Amygdala (tissue), 56 donors: ENCODE results near the gene SDF2.
A peak's percentile ranks its signal among the peaks of the same experiment; 100 is the strongest.
"Not testable (repeated sequence)": the region's sequence is repeated elsewhere in the genome, so short reads cannot be mapped to it uniquely, and the experiment has no call there.

Source experiments
- DNase-seq, 56 donors: peaks; one replicate each; lab custom pipeline; 2025; lab: John Stamatoyannopoulos, UW

The SDF2 gene

DNA sequence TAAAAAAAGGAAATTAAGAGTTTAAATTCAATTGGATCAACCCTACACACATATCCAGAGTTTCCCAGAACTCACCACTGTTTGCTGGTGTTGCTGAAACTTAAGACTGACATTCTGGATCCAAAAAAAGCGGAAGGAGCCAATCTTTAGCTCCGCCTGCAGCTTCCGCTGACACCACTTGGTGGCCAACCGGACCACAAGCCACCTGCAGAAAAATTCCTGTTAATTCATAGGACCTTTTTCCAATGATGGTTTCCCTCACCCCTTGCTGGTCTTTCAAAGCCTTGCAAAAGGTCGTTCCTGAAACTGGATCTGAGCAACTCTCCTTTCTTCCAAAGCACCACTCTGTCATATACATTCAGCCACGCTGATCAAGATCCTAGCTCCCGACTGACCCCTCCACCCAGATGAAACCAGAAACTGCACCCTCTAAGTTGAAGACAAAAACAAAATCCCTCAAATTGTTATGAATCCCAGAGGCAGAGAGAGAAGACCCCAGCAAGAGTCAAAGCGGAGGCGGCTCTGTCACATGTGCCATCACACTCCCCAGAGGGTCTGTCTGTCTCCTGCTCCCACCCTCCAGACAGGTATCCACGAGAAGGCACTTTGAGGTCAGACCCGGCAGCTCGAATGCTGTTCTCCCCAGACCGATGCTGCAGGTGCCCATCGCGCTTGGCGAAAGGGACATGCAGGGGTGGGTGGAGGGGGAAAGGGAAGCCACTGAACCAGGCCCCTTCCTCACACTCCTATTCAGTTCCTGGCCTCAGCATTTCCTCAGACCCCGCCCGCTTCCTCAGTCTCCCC, 17.5 kb downstream of the SDF2 start:
- peak in 23 of 56 donors; percentile 4 to 58 (median 21) for DNase-seq

DNA sequence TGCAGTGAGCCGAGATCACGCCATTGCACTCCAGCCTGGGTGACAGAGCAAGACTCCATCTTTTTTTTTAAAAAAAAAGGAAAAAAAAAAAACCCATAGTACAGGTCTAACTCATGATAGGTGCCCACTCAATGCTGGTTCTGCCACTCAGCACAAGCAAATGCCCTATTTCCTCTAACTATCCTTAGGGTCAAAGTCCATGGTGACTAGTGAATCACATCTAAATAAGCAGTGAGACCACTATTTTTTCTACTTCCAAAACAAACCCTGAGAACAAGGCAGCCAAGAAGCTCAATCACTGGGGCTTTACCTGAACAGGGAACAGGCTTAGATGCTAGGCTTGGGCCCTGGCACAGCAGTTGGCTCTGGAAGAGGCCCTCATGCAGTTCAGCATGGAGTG, 20.1 kb downstream of the SDF2 start:
- DNase-seq: no peak

DNA sequence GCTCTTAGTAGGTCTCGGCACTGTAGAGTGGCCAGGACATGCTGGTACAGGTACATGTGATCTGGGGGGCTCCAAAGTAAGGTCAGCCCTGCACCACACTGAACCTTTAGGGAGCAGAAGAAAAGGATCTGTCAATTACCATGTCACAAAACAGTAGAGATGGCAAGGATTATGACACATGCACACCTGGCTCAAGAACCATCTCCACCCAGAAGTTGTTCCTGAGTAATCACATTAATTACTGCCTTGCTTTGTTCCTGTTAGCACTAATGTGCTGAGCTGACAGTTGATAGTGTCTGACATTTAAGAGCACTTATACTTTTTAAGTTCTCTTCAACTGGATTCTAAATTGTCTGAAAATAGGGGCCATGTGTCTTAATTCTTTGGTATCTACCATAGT, 26.2 kb downstream of the SDF2 start:
- no peak for DNase-seq

DNA sequence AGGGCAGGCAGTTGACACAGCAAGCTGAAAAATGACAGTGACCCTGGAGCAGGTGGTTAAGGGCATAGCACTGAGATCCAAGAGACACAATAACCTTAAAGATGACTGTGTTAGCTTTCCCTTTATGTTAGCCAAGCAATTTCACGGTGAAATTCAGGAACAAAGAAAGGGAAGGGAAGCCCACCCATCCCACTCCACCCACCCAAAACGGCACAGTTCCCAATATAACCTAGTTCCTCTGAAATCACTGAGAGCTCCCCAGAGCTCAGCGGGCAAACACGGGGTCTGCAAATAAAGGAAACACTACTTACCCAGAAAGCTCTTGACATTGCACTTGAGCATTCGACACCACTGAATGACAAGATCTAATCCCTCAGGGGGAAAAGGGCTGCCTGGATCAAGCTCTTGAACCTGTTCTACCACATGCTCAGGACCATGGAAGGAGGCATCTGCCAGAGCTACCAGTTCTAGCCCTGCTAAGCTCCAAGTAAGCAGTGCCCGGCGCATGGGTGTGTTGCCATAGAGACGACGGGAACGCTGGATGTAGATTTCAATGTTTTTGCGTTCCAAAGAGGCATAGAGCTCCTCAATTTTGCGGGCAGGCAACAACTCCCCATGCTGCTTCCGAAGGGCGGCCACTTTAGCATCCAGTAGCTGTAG, 27.4 kb downstream of the SDF2 start:
- DNase-seq: peak in 1 of 56 donors; percentile 8

DNA sequence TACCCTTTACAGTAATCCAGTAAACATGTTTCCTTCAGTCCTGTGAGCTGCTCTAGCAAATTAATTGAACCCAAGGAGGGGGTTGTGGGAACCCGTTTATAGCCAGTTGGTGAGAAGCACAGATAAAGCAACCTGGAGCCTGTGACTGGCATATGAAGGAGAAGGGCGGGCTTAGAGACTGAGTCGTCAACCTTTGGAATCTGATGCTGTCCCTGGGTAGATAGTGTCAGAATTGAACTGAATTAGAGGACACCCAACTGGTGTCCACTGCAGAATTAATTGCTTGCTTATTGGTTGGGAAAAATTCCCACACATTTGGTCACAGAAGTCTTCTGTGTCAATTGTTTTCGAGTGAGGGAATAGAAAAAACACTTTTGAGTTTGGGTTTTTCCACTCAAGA, 34.9 kb downstream of the SDF2 start:
- DNase-seq: no peak

DNA sequence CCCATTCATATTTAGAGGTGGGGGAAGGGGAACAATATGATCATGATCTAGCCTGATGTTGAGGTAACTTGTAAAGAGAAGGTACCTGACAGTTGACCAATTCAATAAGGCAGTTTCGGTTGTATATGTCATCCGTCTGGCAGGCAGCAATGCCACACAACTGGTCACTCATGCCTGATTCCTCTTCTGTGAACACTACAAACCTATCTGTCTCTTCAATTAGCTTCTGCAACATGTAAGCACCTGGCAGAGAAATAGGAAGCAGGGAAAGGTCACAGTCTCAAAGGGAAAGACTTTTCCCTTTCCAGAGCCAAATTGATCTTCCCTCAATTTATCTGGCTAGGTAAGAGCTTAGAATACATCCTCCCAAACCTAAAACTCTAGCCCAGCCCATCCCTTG, 37.6 kb downstream of the SDF2 start:
- no peak for DNase-seq

DNA sequence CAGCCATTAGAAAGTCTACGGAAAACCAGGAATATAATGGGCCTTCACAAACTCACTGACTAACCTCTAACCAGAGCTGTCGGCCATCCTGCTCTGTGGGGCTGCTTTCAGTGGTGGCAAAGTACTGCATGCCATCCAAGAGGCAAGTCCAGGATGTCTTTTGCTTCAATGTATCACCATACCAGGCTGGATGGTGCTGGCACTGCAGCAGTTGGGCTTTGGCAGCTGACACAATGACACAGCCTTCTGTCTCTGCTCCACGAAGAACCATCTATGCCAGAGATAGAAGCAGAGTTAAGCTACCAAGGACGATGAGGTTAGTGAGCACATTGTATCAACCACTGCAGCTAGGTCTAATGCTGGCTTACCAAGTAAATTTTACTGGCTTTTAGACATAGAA, 38.0 kb downstream of the SDF2 start:
- no peak for DNase-seq

DNA sequence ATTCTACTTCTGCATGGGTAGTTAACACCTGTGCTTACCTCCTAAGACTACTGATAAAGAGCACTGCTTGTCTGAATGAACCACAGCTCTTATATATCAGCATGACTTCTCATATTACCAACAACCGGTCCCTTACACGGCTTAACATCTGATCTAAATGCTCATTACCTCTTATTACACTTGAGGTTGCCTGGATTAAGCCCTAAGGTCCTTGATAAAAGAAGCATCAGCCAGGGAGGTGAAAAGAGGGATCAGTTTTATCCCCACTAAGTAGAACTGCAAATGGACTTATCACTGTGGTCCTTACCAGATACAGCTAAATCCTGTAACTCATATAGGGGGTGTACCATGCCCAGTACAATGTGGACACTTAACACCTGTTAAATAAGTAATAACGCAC, 39.5 kb downstream of the SDF2 start:
- no peak for DNase-seq

DNA sequence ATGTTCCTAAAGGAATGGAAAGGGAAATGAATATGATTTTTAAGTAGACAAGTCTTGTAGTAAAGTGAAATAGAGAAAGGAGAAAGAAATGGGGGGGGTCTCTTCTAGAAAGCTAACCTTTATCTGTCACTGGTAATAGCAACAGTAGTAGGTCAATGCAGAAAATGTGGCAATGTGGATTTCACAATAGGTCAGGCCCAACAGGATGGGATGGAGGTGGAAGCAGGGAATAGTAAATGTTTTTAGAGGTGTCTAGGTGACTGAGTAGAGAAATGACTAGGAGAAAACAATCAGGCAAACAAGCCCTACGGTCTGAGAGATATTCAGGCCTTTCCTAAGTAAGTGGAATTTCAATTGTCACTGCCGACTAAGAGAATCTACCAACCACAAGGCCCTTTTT, 41.7 kb downstream of the SDF2 start:
- no peak for DNase-seq

DNA sequence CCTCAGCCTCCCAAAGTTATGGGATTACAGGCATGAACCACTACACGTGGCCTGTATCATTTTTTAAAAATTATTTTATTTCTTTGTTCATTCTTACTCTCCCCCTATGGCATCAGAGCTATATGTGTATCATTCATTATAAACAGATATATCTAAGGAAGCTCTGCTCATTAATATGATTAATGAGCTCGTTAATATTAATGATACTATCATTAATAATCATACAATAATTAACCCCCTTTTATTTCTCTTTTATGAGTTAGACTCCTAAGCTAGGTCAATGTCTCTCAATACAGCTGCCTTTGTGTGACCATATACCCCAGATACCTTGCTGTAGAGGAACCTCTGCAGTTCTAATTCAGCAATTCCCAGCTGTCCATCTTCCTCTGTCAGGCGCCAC, 43.2 kb downstream of the SDF2 start:
- no peak for DNase-seq

DNA sequence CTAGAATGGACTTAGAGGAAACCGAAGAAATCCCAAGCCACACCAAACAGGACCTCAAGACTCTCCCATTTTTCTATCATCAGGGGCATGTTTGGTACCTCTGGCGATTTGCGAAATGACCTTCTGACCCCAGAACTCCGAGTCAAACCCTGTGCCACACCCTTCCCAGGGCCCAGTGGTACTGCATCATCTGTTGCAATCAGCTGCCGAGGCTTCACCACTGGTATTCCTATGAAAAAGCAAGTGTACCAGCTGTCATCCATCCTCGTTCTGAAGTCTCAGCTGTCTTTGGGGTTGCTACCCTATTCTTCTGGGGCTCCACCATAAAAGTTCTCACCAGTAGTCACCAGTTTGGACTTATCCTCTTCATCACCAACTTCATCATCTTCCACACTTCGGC, 45.4 kb downstream of the SDF2 start:
- no peak for DNase-seq

DNA sequence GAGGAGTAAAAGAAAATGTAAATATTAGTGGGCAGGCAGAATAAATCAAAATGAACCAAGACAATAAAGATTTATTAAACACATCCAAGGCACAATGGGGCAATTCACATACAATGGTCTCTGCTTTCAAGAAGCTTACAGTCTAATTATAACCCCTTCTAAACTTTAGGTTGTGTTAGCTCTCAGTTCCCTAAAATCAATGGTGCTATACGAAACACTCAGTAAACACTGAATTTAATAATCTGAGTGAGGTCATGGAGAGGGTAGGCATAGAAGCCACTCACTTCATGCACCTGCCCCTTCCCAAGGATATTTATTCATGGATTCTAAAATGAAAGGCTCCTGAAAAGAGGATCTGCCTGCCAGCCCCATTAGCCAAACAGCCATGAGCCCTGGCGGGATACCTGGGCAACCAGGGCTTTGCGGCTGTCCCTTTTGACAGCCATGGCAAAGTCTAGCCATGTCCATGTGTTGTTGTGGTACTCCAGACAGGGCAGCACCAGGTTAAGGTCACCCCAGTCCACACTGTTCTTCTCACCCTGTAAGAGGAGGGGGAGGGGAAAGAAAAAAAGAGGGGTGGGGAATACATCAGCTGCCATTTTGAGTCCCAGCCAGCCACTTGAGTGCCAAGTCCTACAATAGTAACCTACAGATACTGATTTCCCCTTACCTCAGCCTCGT, 46.3 kb downstream of the SDF2 start:
- no peak for DNase-seq

DNA sequence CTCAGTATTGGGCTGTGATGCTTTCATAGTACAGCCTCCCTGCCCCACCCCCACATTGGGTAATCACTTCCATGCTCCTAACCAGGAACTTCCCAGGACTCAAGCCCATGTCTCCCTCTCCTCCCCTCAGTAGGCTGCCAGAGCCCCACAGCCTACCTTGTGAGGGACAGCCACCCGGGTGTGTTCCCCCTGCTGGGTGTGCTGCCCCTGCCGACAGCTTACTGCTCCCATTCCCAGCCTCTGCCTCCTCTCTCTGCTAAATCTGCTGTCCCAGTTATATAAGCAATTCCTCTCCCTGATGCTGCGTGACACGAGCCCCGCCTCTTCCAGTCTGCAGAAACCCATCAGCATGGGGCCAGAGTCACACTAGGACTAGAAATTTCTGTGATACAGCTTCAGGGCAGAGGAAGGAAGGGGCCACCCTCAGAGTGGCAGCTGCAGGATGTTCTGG, 47.8 kb downstream of the SDF2 start, which contains the start of gene RSKR:
Gene RSKR, minus strand, starts transcription at position 255 of the 451 bp plus-strand sequence. Its CDS starts 24 bp downstream, at position 231.
- peak in 34 of 56 donors; percentile 4 to 76 (median 26) for DNase-seq

DNA sequence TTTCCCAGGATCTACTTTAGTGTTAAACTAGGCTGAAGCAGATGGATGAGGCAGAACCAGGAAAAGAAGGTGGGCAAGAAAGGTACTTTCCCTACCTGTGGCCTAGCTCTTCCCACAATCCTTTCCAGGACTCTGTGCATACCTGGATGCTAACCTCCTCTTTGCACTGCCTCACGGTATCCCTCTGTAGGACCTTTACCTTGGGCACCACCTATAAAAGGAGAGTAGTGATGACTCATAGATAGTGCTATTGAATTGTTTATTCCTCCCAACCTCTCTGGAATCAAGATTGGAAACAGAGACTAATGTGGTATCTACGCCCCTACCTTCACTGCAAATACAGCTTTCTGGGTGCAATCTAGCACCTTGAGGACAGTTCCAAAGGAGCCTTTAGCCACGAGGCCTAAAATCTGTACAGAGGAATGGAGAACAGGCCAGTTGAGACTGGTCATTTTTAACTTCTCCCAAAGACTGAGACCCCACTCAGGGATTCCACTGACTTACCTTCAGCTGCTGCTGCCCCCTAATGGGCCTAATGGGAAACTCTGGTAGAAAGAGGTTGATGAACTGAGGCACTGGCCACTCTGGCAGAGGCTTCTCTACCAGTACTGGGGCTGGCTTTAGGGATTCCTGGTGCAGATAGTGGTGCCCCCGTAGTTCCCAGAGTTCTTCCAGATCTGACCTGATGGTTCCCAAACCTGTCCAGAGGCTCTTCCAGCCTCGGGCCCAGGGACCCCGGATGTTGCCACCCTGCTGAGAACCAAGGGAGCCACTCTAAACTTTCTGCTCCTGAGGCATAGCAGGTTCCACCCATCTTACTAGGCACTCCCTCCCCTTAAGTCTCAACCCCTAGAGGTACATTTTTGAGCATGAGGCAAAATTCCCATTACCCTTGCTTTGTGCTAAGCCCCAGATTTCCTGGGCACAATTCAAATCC, 48.5 kb downstream of the SDF2 start:
- DNase-seq: peak in 19 of 56 donors; percentile 1 to 52 (median 9)

DNA sequence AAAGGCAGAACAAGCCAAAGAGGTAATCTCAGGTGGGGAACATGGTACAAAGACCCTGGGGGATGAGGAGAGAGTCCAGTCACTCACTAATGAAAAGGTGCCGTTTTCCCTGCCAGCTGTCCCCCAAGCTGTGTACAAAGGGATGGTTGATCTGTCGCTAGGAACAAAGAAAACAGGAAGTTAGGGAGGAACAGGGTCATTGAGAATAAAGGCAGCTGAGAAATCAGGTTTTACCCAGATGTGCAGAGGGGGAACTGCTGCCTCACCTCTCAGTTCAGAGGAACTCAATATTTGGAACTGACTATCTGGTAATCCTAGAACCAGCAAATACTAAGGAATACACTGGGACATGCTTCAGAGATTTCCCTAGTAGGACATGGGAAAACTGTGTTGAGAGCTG, 49.2 kb downstream of the SDF2 start:
- no peak for DNase-seq

DNA sequence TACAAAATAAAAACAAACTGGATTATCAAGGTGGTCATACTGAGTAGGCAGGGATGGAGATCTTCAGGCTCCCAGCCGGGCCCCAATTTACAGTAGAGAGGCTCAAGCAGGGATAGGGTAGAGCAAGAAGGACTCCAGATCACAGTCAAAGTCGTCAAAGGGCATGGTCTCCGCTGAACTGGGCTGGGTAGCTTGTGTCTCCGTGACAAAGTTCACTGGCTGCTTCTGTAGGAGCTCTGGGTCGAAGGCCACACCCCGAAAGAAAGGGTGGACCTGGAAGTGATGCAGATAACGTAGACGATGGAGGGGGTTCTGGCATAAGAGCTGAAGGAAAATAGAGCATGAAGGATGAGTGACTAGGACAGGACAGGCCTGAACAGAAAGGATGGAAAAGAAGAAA, 51.3 kb downstream of the SDF2 start:
- DNase-seq: no peak

DNA sequence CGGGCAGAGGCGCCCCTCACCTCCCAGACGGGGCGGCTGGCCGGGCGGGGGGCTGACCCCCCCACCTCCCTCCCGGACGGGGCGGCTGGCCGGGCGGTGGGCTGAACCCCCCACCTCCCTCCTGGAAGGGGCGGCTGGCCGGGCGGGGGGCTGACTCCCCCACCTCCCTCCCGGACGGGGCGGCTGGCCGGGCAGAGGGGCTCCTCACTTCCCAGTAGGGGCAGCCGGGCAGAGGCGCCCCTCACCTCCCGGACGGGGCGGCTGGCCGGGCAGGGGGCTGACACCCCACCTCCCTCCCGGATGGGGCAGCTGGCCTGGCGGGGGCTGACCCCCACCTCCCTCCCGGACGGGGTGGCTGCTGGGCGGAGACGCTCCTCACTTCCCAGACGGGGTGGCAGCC, 57.7 kb downstream of the SDF2 start:
- not testable (repeated sequence) for DNase-seq

DNA sequence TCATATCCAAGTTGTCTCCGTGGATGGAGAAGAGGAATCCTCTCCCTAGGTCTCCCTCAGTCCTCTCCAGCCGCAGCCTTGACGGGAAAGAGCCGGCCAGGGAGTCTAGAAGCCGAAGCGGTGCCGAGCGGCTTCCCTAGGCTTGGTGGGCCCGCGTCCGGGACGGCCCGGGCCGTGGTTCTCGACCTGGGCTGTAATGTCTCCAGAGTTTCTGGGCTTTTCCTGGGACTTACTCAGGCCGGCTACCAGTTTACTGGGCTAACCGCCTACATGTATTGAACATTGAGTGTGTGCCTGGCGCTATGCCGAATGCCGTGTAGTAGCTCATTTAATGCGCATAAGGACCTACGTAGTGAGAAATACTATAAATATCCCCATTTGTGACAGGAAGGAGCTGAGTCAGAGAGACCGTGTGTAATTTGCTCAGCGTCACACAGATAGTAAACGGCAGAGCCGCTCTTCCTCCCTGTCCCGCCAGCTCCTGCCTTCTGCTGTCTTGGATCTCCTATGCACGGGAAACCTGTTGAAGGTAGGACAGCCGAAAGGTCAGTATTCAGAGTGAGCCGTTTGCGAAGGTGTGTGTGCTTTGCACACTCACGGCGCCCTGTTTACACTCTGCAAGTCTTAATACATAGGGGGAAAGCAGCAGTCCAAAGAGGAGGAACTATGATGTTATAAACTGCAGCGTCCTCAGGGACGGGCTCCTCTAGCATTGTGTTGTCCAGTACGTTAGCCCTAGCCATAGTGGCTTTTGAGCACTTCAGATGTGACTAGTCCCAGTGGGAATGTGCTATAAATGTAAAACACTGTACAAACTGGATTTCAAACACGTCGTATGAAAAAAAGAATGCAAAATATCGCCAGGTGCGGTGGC, 62.2 kb downstream of the SDF2 start:
- peak in 35 of 56 donors; percentile 11 to 78 (median 39) for DNase-seq

DNA sequence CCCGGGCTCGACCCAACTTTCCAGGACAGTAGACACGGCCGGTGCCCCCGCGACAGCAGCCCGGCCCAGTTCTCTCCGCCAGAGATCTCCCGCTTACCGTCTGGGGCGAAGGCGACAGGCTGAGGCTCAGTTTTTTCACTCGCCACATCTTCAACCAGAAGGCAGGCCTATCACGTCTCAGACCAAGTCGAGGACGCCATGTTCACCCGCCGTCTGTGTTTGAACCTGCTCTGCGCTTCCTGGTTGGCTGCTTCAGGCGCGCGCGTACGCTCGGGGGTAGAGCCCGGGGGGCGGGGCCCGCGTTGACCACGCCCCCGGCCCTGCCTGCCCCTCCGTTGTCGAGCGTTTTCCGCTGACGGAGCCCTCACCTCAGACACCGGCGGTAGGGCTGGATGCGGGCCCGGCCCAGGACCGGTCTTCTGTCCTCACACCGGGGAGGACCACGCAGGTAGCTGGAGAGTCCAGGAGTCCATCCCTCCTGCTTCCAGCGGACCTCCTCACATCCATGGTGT, 62.9 kb downstream of the SDF2 start, which contains the start of gene SPAG5:
Gene SPAG5, minus strand, starts transcription at position 227 of the 512 bp plus-strand sequence. Its CDS starts 79 bp downstream, at position 148.
- peak in 54 of 56 donors; percentile 29 to 92 (median 79) for DNase-seq
